ENCODE measurements around the gene ICAM1. TPM values are rescaled to one million over a fixed set of nuclear protein-coding genes. Genes with fewer than 3 reads are reported as not detected.
A peak's percentile ranks its signal among the peaks of the same experiment; 100 is the strongest.

ICAM1 gene
- total RNA-seq, 1 donor from 2014 or later = 77.1 TPM

GRCh38 chr19:10321417-10321797, 50.5 kb downstream of the ICAM1 start:
- DNase-seq (ENCODE audit: low spot score) = no peak

GRCh38 chr19:10321874-10322835, 51.2 kb downstream of the ICAM1 start:
- no peak for DNase-seq (ENCODE audit: low spot score)

- no peak for DNase-seq (ENCODE audit: low spot score)
These were observed 54.8 kb downstream of the ICAM1 start for GRCh38 chr19:10325732-10326131.

- DNase-seq (ENCODE audit: low spot score) = no peak
These were observed 56.9 kb downstream of the ICAM1 start for GRCh38 chr19:10327793-10328192.

- DNase-seq (ENCODE audit: low spot score) = no peak
These were observed 57.9 kb downstream of the ICAM1 start for GRCh38 chr19:10328558-10329429.

GRCh38 chr19:10329555-10329954, 58.6 kb downstream of the ICAM1 start:
- no peak for DNase-seq (ENCODE audit: low spot score)

GRCh38 chr19:10332158-10332964, 61.4 kb downstream of the ICAM1 start:
- no peak for DNase-seq (ENCODE audit: low spot score)

GRCh38 chr19:10332965-10333757, 62.2 kb downstream of the ICAM1 start, which contains the start of gene RAVER1:
Gene RAVER1 (minus strand): TSS chr19:10333529. CDS start chr19:10333507, 22 bp downstream.
- peak; percentile 99 for DNase-seq (ENCODE audit: low spot score)

GRCh38 chr19:10333758-10334587, 63.1 kb downstream of the ICAM1 start:
- no peak for DNase-seq (ENCODE audit: low spot score)

- DNase-seq (ENCODE audit: low spot score) = peak; percentile 97
These were observed 63.9 kb downstream of the ICAM1 start for GRCh38 chr19:10334588-10335351.

GRCh38 chr19:10335352-10335985, 64.5 kb downstream of the ICAM1 start:
- DNase-seq (ENCODE audit: low spot score) = no peak

Small RNA genes within 50 kb of the gene (microRNA-seq; reads per million reads assigned to microRNA genes)
- gene MIR4322 (ENCODE audit: borderline number of aligned reads) = not detected

Other genes with a start within 250 kb of the ICAM1 start
- 29.3 TPM for gene SHFL, start 184.8 kb upstream of the ICAM1 start, total RNA-seq
- gene ANGPTL6, start 168.4 kb upstream of the ICAM1 start, total RNA-seq = 0.42 TPM
- 52.1 TPM for gene PPAN, start 164.8 kb upstream of the ICAM1 start, total RNA-seq
- gene P2RY11, start 159.4 kb upstream of the ICAM1 start, total RNA-seq = 17.7 TPM
- 189 TPM for gene EIF3G, start 151.2 kb upstream of the ICAM1 start, total RNA-seq
- gene DNMT1, start 76.2 kb upstream of the ICAM1 start, total RNA-seq = 57.7 TPM
- gene S1PR2, start 39.8 kb upstream of the ICAM1 start, total RNA-seq = 13.3 TPM
- 54.5 TPM for gene MRPL4, start 18.9 kb upstream of the ICAM1 start, total RNA-seq
- 2.3 TPM for gene ICAM4, start 15.8 kb downstream of the ICAM1 start, total RNA-seq
- gene ICAM5, start 18.8 kb downstream of the ICAM1 start, total RNA-seq = 1.2 TPM
- 0.55 TPM for gene ZGLP1, start 38.7 kb downstream of the ICAM1 start, total RNA-seq
- gene FDX2, start 44.9 kb downstream of the ICAM1 start, total RNA-seq = 18.2 TPM
- gene RAVER1, start 62.4 kb downstream of the ICAM1 start, total RNA-seq = 23.0 TPM
- 25.0 TPM for gene ICAM3, start 68.5 kb downstream of the ICAM1 start, total RNA-seq
- 91.5 TPM for gene TYK2, start 109.5 kb downstream of the ICAM1 start, total RNA-seq
- gene CDC37, start 132.4 kb downstream of the ICAM1 start, total RNA-seq = 173 TPM
- 28.5 TPM for gene PDE4A, start 149.4 kb downstream of the ICAM1 start, total RNA-seq
- 71.9 TPM for gene KEAP1, start 232.2 kb downstream of the ICAM1 start, total RNA-seq
- 0.13 TPM for gene S1PR5, start 246.3 kb downstream of the ICAM1 start, total RNA-seq